CD14-positive monocyte (primary cell): Measurements from ENCODE around the gene SLC38A3. TPM values are rescaled to one million over a fixed set of nuclear protein-coding genes. Genes with fewer than 3 reads are reported as not detected.

Experiments used
- DNase-seq, 3 donors: peaks; one replicate each; pipeline ENCODE4 v3.0.0-alpha.2; 2011 to 2022
- H2AFZ ChIP-seq: 2 replicates; pipeline ENCODE4 v1.6.0; 2012; ENCODE audit warnings: mild to moderate bottlenecking, low read depth, low read length, inconsistent platforms; ENCODE audit not compliant: insufficient read depth, poor library complexity, severe bottlenecking
- H3K27ac ChIP-seq, 2 donors: 1 replicate in 1 of 2; 2 replicates in 1 of 2; pipeline ENCODE4 v1.5.1; 2012 to 2013; ENCODE audit warnings: low read length in 2 of 2, control low read depth in 1 of 2, inconsistent platforms in 1 of 2, low read depth in 1 of 2, mild to moderate bottlenecking in 1 of 2
- H3K27me3 ChIP-seq, 2 donors: one replicate each; pipeline versions ENCODE4 v1.6.0 to v1.6.1; 2011 to 2013; ENCODE audit warnings: low read length in 2 of 2; ENCODE audit not compliant: control insufficient read depth in 2 of 2, insufficient read depth in 2 of 2
- H3K36me3 ChIP-seq, 2 donors: replicated peaks in 1 of 2; 1 replicate in 1 of 2; 2 replicates in 1 of 2; pipeline versions ENCODE4 v1.5.1 to v1.6.1; 2012 to 2013; ENCODE audit warnings: low read length in 2 of 2, control low read depth in 1 of 2, inconsistent platforms in 1 of 2, mild to moderate bottlenecking in 1 of 2; ENCODE audit not compliant: insufficient read depth in 2 of 2, control insufficient read depth in 1 of 2
- H3K4me1 ChIP-seq, 2 donors: 1 replicate in 1 of 2; 2 replicates in 1 of 2; pipeline versions ENCODE4 v1.5.1 to v1.6.1; 2012 to 2013; ENCODE audit warnings: low read length in 2 of 2, control low read depth in 1 of 2, inconsistent platforms in 1 of 2, mild to moderate bottlenecking in 1 of 2, moderate library complexity in 1 of 2; ENCODE audit not compliant: insufficient read depth in 2 of 2, control insufficient read depth in 1 of 2
- H3K4me2 ChIP-seq: replicated peaks from 2 replicates; pipeline ENCODE3; 2012; ENCODE audit warnings: low read length, moderate library complexity, mild to moderate bottlenecking; ENCODE audit not compliant: poor library complexity, severe bottlenecking; ENCODE audit errors: extremely low read depth
- H3K4me3 ChIP-seq, 3 experiments: fragments of 200-600 bp in 1 of 3; sonication (generic) in 1 of 3; replicated peaks in 1 of 3; 1 replicate in 2 of 3; 2 replicates in 1 of 3; pipeline ENCODE4 v1.5.1; 2011 to 2013; ENCODE audit warnings: low read length in 3 of 3, mild to moderate bottlenecking in 3 of 3, control low read depth in 2 of 3, low read depth in 2 of 3, inconsistent platforms in 1 of 3, moderate library complexity in 1 of 3
- H3K79me2 ChIP-seq: 2 replicates; pipeline ENCODE4 v1.6.0; 2012; ENCODE audit warnings: mild to moderate bottlenecking, control low read depth, inconsistent platforms, low read length, moderate library complexity; ENCODE audit not compliant: insufficient read depth
- H3K9ac ChIP-seq: 2 replicates; pipeline ENCODE4 v1.6.0; 2017; ENCODE audit warnings: low read length, mild to moderate bottlenecking; ENCODE audit not compliant: insufficient read depth, poor library complexity, severe bottlenecking
- H3K9me3 ChIP-seq, 2 donors: replicated peaks in 1 of 2; 1 replicate in 1 of 2; 2 replicates in 1 of 2; pipeline versions ENCODE4 v1.5.1 to v1.6.1; 2012 to 2013; ENCODE audit warnings: low read length in 2 of 2, control low read depth in 1 of 2; ENCODE audit not compliant: control insufficient read depth in 1 of 2, insufficient read depth in 1 of 2
- H4K20me1 ChIP-seq: 2 replicates; pipeline ENCODE4 v1.6.0; 2012; ENCODE audit warnings: mild to moderate bottlenecking, low read length, control low read depth, moderate library complexity; ENCODE audit not compliant: insufficient read depth
- H3K27ac Mint-ChIP-seq, 7 donors: one replicate each; pipeline ENCODE4 v1.8.0; 2020; ENCODE audit warnings: mild to moderate bottlenecking in 7 of 7, mixed read lengths in 7 of 7, moderate library complexity in 6 of 7, inconsistent platforms in 2 of 7
- H3K27me3 Mint-ChIP-seq, 3 donors: one replicate each; pipeline ENCODE4 v1.8.0; 2021 to 2022; ENCODE audit warnings: low read depth in 3 of 3, mild to moderate bottlenecking in 3 of 3, mixed read lengths in 3 of 3, moderate library complexity in 3 of 3, inconsistent platforms in 1 of 3
- H3K36me3 Mint-ChIP-seq, 2 donors: one replicate each; pipeline ENCODE4 v1.8.0; 2020; ENCODE audit warnings: mixed read lengths in 2 of 2, inconsistent platforms in 1 of 2, mild to moderate bottlenecking in 1 of 2
- H3K4me1 Mint-ChIP-seq: one replicate; pipeline ENCODE4 v1.8.0; 2020; ENCODE audit warnings: mild to moderate bottlenecking, mixed read lengths
- H3K4me3 Mint-ChIP-seq, 2 donors: one replicate each; pipeline ENCODE4 v1.8.0; 2020; ENCODE audit warnings: mild to moderate bottlenecking in 2 of 2, mixed read lengths in 2 of 2, moderate library complexity in 1 of 2
- H3K9me3 Mint-ChIP-seq, 7 donors: one replicate each; pipeline ENCODE4 v1.8.0; 2020 to 2022; ENCODE audit warnings: mixed read lengths in 7 of 7, mild to moderate bottlenecking in 6 of 7, moderate library complexity in 6 of 7, inconsistent platforms in 2 of 7
- WGBS: methylation state at CpG from one replicate; pipeline ENCODE4 v1.1.5; 2013; ENCODE audit warnings: missing lambda C conversion rate; ENCODE audit not compliant: insufficient coverage; 5-methylcytosine and 5-hydroxymethylcytosine counted together
- intact Hi-C, 2 donors: fragments of 100-400 bp; cut with micrococcal nuclease; formaldehyde crosslinking; loops; one replicate each; pipeline versions ENCODE4 v1.15.0 to v1.15.1; 2023
- polyA plus RNA-seq, 3 donors: library from polyadenylated mRNA; depleted of rRNA in 1 of 3; unstranded in 2 of 3; stranded (reverse) in 1 of 3; fragments of 300-500 nt in 2 of 3; fragments of >200 nt in 1 of 3; fragmentation: Illumina TruSeq in 2 of 3; gene quantifications; 1 replicate in 2 of 3; 2 replicates in 1 of 3; pipeline ENCODE4 v1.2.3, GENCODE V29; 2012 to 2021
- TF ChIP-seq, protein P1 (sequence below): fragments of 200-600 bp; IDR thresholded peaks from one replicate; pipeline ENCODE4 v1.8.0; 2022; ENCODE audit warnings: antibody characterized with exemption, mild to moderate bottlenecking

Gene SLC38A3
- polyA plus RNA-seq, 3 donors = not detected

DNA sequence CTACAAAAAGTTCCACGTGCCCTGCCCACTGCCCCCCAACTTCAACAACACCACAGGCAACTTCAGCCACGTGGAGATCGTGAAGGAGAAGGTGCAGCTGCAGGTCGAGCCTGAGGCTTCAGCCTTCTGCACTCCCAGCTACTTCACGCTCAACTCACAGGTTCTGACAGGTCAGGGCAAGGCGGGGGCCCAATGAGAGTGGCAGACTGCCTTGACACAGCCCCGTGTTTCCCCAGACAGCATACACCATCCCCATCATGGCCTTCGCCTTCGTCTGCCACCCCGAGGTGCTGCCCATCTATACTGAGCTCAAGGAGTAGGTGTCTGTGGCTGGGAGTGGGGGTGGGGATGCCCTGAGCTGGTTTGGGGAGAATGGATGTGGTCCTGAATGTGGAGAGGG lies 12.6 kb downstream of the SLC38A3 start:
- H3K9ac ChIP-seq = no peak overlapping the region
- no peak overlapping the region for H3K4me3 ChIP-seq
- no peaks in the 10 kb centered on the region for H3K9me3 Mint-ChIP-seq
- H3K27me3 Mint-ChIP-seq = peaks cover 4 to 11% (median 6%) of the 10 kb centered on the region in 3 donors
- H4K20me1 ChIP-seq = no peaks in the 10 kb centered on the region
- no peaks in the 10 kb centered on the region for H3K27me3 ChIP-seq
- H2AFZ ChIP-seq = no peak overlapping the region
- no peak overlapping the region for H3K27ac ChIP-seq
- H3K9me3 ChIP-seq = no peaks in the 10 kb centered on the region
- H3K79me2 ChIP-seq = no peaks in the 10 kb centered on the region
- intact Hi-C loops = no loop called here
- no peak overlapping the region for H3K4me3 Mint-ChIP-seq
- H3K36me3 ChIP-seq = no peaks in the 10 kb centered on the region
- no peak overlapping the region for H3K27ac Mint-ChIP-seq
- H3K36me3 Mint-ChIP-seq = no peaks in the 10 kb centered on the region
- DNase-seq = no peak
- 86% methylated on average over 5 of the region's 10 CpGs for WGBS
- H3K4me1 ChIP-seq = no peaks in the 10 kb centered on the region
- no peaks in the 10 kb centered on the region for H3K4me1 Mint-ChIP-seq
- TF ChIP-seq, protein P1, sequence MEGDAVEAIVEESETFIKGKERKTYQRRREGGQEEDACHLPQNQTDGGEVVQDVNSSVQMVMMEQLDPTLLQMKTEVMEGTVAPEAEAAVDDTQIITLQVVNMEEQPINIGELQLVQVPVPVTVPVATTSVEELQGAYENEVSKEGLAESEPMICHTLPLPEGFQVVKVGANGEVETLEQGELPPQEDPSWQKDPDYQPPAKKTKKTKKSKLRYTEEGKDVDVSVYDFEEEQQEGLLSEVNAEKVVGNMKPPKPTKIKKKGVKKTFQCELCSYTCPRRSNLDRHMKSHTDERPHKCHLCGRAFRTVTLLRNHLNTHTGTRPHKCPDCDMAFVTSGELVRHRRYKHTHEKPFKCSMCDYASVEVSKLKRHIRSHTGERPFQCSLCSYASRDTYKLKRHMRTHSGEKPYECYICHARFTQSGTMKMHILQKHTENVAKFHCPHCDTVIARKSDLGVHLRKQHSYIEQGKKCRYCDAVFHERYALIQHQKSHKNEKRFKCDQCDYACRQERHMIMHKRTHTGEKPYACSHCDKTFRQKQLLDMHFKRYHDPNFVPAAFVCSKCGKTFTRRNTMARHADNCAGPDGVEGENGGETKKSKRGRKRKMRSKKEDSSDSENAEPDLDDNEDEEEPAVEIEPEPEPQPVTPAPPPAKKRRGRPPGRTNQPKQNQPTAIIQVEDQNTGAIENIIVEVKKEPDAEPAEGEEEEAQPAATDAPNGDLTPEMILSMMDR = no peak
- no peak overlapping the region for H3K4me2 ChIP-seq

DNA sequence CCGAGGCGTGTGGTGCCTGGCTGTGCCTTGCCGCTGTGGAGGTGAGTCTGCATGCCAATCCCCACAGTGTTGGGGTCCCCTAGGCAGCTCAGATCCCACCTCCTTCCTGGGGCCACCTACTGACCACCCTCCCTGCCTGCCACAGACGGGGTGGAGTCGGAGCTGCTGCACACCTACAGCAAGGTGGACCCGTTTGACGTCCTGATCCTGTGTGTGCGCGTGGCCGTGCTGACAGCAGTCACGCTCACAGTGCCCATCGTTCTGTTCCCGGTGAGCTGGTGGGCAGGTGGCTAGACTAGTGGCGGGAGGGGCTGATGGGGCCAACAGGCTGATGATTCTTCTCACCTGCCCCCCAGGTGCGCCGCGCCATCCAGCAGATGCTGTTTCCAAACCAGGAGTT lies 13.4 kb downstream of the SLC38A3 start:
- Mint-ChIP-seq H3K4me3 (no peak overlapping the region), H3K27ac (no peak overlapping the region), H3K27me3 (peaks cover 4 to 12% (median 6%) of the 10 kb centered on the region in 3 donors), H3K36me3 (no peaks in the 10 kb centered on the region), H3K4me1 (no peaks in the 10 kb centered on the region), H3K9me3 (no peaks in the 10 kb centered on the region)
- intact Hi-C loops = no loop called here
- Histone ChIP-seq H3K79me2 (no peaks in the 10 kb centered on the region), H3K4me1 (no peaks in the 10 kb centered on the region), H4K20me1 (no peaks in the 10 kb centered on the region), H3K27me3 (no peaks in the 10 kb centered on the region), H3K9ac (no peak overlapping the region), H3K4me2 (no peak overlapping the region), H3K4me3 (no peak overlapping the region), H2AFZ (no peak overlapping the region), H3K27ac (no peak overlapping the region), H3K9me3 (no peaks in the 10 kb centered on the region), H3K36me3 (no peaks in the 10 kb centered on the region)
- TF ChIP-seq, protein P1 = no peak
- DNase-seq = no peak
- 97% methylated on average over 14 of the region's 17 CpGs for WGBS
